HepG2 (cell line): ENCODE data around the gene ZBTB17. TPM values are rescaled to one million over a fixed set of nuclear protein-coding genes. Genes with fewer than 3 reads are reported as not detected.

Experiments used
- ATAC-seq: fragments of 200-7000 bp; cut with Tn5 transposase; 3 replicates; pipeline ENCODE4 v1.9.1; 2020; ENCODE audit warnings: mild to moderate bottlenecking, moderate library complexity
- BruUV-seq: library from RNA; stranded (reverse); fragments of 400-500 nt; replicated peaks from 2 replicates; lab custom pipeline; 2021; lab: Mats Ljungman, UMichigan
- CTCF ChIA-PET: fragments of 300-600 bp; formaldehyde crosslinking; extraction: SDS; loops from one replicate; lab custom pipeline; 2021; ENCODE audit warnings: low total read pairs, inconsistent platforms, low intra/inter-chr PET ratio; lab: Yijun Ruan, JAX
- POLR2A ChIA-PET: fragments of 350-600 bp; sonication (Branson Sonifier 250); formaldehyde crosslinking; loops from one replicate; lab custom pipeline; 2020; ENCODE audit warnings: antibody characterized with exemption, inconsistent platforms; lab: Yijun Ruan, JAX
- DNase-seq: peaks from one replicate; pipeline ENCODE4 v3.0.0-alpha.2; 2015; ENCODE audit warnings: low spot score
- FAIRE-seq: peaks from 3 replicates; lab custom pipeline; 2011; peaks lifted over from hg19 to GRCh38; lab: Jason Lieb, UNC
- H2AFZ ChIP-seq: one replicate; pipeline ENCODE4 v1.6.1; 2011; ENCODE audit warnings: low read length, inconsistent platforms
- H3K27ac ChIP-seq: fragments of 300-600 bp; 3 replicates; pipeline ENCODE4 v1.8.0; 2011; ENCODE audit warnings: mixed run types, mild to moderate bottlenecking, mixed read lengths, low read length, inconsistent platforms; ENCODE audit not compliant: insufficient read depth; ENCODE audit errors: extremely low read length
- H3K27me3 ChIP-seq, 2 experiments: fragments of 200-600 bp in 1 of 2; 2 replicates in 1 of 2; 3 replicates in 1 of 2; pipeline versions ENCODE4 v1.6.0 to v1.8.0; 2011; ENCODE audit warnings: low read length in 2 of 2, mild to moderate bottlenecking in 2 of 2, moderate library complexity in 2 of 2, inconsistent platforms in 1 of 2; ENCODE audit not compliant: insufficient read depth in 2 of 2, control insufficient read depth in 1 of 2
- H3K36me3 ChIP-seq, 2 experiments: fragments of 200-600 bp in 1 of 2; replicated peaks in 1 of 2; 2 replicates in 1 of 2; 3 replicates in 1 of 2; pipeline versions ENCODE4 v1.5.1 to v1.8.0; 2011; ENCODE audit warnings: low read length in 2 of 2, inconsistent platforms in 1 of 2; ENCODE audit not compliant: insufficient read depth in 2 of 2, control insufficient read depth in 1 of 2
- H3K4me1 ChIP-seq: 2 replicates; pipeline ENCODE4 v1.5.1; 2012; ENCODE audit warnings: low read length, inconsistent platforms; ENCODE audit not compliant: insufficient read depth
- H3K4me2 ChIP-seq: 2 replicates; pipeline ENCODE4 v1.6.0; 2011; ENCODE audit warnings: low read depth, low read length, inconsistent platforms
- H3K4me3 ChIP-seq, 3 experiments: fragments of 200-600 bp in 1 of 3; sonication (generic), shearing (Covaris generic) in 1 of 3; replicated peaks in 1 of 3; 2 replicates each; pipeline ENCODE4 v1.5.1; 2011 to 2016; ENCODE audit warnings: low read length in 3 of 3, inconsistent platforms in 2 of 3, low read depth in 2 of 3, mild to moderate bottlenecking in 2 of 3, control low read depth in 1 of 3, mixed read lengths in 1 of 3; ENCODE audit not compliant: insufficient read depth in 1 of 3
- H3K79me2 ChIP-seq: one replicate; pipeline ENCODE4 v1.6.1; 2011; ENCODE audit warnings: low read length, inconsistent platforms; ENCODE audit not compliant: insufficient read depth
- H3K9ac ChIP-seq: 2 replicates; pipeline ENCODE4 v1.6.0; 2011; ENCODE audit warnings: mild to moderate bottlenecking, low read depth, low read length, inconsistent platforms; ENCODE audit not compliant: insufficient read depth
- H3K9me3 ChIP-seq: 2 replicates; pipeline ENCODE4 v1.5.1; 2012; ENCODE audit warnings: mild to moderate bottlenecking, low read length
- H4K20me1 ChIP-seq: 2 replicates; pipeline ENCODE4 v1.6.0; 2011; ENCODE audit warnings: inconsistent platforms, mild to moderate bottlenecking, low read length, moderate library complexity; ENCODE audit not compliant: insufficient read depth
- FOSL2 ChIP-seq: sonication (generic); formaldehyde crosslinking; IDR thresholded peaks from 2 replicates; pipeline ENCODE4 v1.4.0; 2020; ENCODE audit warnings: missing genetic modification reagents
- HNRNPLL ChIP-seq: fragments of 200-400 bp; formaldehyde crosslinking; IDR thresholded peaks from 2 replicates; pipeline ENCODE4 v1.6.1; 2017; ENCODE audit warnings: mild to moderate bottlenecking, low read depth, low read length; ENCODE audit not compliant: poor library complexity, severe bottlenecking
- MEIS2 ChIP-seq: sonication (generic); formaldehyde crosslinking; IDR thresholded peaks from 2 replicates; pipeline ENCODE4 v1.9.0; 2021; ENCODE audit warnings: mild to moderate bottlenecking, missing genetic modification reagents
- MZF1 ChIP-seq: sonication (generic); formaldehyde crosslinking; IDR thresholded peaks from 2 replicates; pipeline ENCODE4 v1.8.1; 2023; ENCODE audit warnings: mild to moderate bottlenecking, missing genetic modification reagents, borderline replicate concordance
- SATB2 ChIP-seq: sonication (generic); formaldehyde crosslinking; IDR thresholded peaks from 2 replicates; pipeline ENCODE4 v1.5.0; 2020; ENCODE audit warnings: missing genetic modification reagents
- ZFX ChIP-seq: sonication (generic); formaldehyde crosslinking; IDR thresholded peaks from 2 replicates; pipeline ENCODE4 v1.4.0; 2020; ENCODE audit warnings: mild to moderate bottlenecking, low read depth, missing genetic modification reagents, moderate library complexity
- ZNF251 ChIP-seq: sonication (generic); formaldehyde crosslinking; IDR thresholded peaks from 2 replicates; pipeline ENCODE4 v1.9.0; 2021; ENCODE audit warnings: mild to moderate bottlenecking, missing genetic modification reagents
- ZNF776 ChIP-seq: sonication (generic); formaldehyde crosslinking; IDR thresholded peaks from 2 replicates; pipeline ENCODE4 v1.4.0; 2020; ENCODE audit warnings: mild to moderate bottlenecking, missing genetic modification reagents
- ZNF816 ChIP-seq: sonication (generic); formaldehyde crosslinking; IDR thresholded peaks from 2 replicates; pipeline ENCODE4 v1.8.0; 2022; ENCODE audit warnings: missing genetic modification reagents, mild to moderate bottlenecking, borderline replicate concordance
- WGBS: methylation state at CpG from one replicate; pipeline ENCODE4 v1.1.6; 2017; ENCODE audit warnings: low lambda C conversion rate; 5-methylcytosine and 5-hydroxymethylcytosine counted together
- in situ Hi-C: cut with HindIII; loops from 2 replicates; pipeline ENCODE4 v1.10.0; 2017; ENCODE audit warnings: low pct_unique_long_range_greater_than_20kb; ENCODE audit not compliant: extremely low pct_ligation_motif_present
- intact Hi-C: fragments of 100-400 bp; cut with micrococcal nuclease; formaldehyde crosslinking; loops from one replicate; pipeline ENCODE4 v1.10.0; 2022; ENCODE audit not compliant: unreplicated experiment
- polyA plus RNA-seq, 8 experiments: library from polyadenylated mRNA; depleted of rRNA in 3 of 8; stranded (reverse) in 7 of 8; unstranded in 1 of 8; fragments of >200 nt; fragmentation: Illumina TruSeq in 4 of 8; extraction: Trizol in 4 of 8; gene quantifications; 2 replicates each; pipeline versions ENCODE4 v1.2.1 to v1.2.3, GENCODE V29; 2011 to 2016; ENCODE audit warnings: low read depth in 4 of 8, missing spikeins in 1 of 8, mixed read lengths in 1 of 8; ENCODE audit not compliant: insufficient read depth in 1 of 8
- total RNA-seq, 5 experiments: library from RNA; depleted of rRNA; stranded (reverse); fragments of >200 nt; fragmentation: Illumina TruSeq; extraction: Trizol; gene quantifications; 2 replicates each; pipeline ENCODE4 v1.2.3, GENCODE V29; 2016; ENCODE audit warnings: low read depth in 1 of 5
- TF ChIP-seq, protein P1 (sequence below): sonication (generic); formaldehyde crosslinking; IDR thresholded peaks from 2 replicates; pipeline ENCODE4 v1.4.0; 2020; ENCODE audit warnings: missing genetic modification reagents, borderline replicate concordance
- TF ChIP-seq, protein P2 (sequence below): sonication (generic); formaldehyde crosslinking; IDR thresholded peaks from 2 replicates; pipeline ENCODE4 v1.8.0; 2022; ENCODE audit warnings: missing genetic modification reagents, mild to moderate bottlenecking, inconsistent platforms, borderline replicate concordance
- TF ChIP-seq, protein P3 (sequence below): sonication (generic); formaldehyde crosslinking; conservative IDR thresholded peaks from 2 replicates; pipeline ENCODE4 v1.8.0; 2022; ENCODE audit warnings: low read depth, missing genetic modification reagents

ZBTB17 gene
- total and polyA plus RNA-seq, 2 of the 13 experiments (the other 11 are each of a cell fraction or from before 2014, with no cell fraction given) = 16.7 to 17.0 TPM

DNA sequence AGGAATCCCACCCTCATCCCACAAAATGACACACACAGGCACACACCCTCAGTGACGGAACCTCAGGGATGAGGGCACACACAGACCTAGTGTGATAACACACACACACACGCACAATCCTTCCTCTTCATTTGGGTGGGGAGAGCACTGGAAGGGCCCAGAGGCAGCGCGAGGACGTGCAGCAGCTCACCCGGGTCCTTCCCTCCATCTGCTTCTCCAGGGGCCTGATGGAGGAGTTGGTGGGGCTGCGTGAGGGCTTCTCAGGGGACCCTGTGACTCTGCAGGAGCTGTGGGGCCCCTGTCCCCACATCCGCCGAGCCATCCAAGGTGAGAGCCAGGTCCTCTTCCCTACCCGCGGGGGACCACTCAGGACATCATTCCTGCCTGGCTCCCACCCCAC is 46.5 kb upstream of the ZBTB17 start (continued):
- TF ChIP-seq, protein P1, sequence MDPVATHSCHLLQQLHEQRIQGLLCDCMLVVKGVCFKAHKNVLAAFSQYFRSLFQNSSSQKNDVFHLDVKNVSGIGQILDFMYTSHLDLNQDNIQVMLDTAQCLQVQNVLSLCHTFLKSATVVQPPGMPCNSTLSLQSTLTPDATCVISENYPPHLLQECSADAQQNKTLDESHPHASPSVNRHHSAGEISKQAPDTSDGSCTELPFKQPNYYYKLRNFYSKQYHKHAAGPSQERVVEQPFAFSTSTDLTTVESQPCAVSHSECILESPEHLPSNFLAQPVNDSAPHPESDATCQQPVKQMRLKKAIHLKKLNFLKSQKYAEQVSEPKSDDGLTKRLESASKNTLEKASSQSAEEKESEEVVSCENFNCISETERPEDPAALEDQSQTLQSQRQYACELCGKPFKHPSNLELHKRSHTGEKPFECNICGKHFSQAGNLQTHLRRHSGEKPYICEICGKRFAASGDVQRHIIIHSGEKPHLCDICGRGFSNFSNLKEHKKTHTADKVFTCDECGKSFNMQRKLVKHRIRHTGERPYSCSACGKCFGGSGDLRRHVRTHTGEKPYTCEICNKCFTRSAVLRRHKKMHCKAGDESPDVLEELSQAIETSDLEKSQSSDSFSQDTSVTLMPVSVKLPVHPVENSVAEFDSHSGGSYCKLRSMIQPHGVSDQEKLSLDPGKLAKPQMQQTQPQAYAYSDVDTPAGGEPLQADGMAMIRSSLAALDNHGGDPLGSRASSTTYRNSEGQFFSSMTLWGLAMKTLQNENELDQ (CRISPR knock-in tag) = no peak
- no peak for TF ChIP-seq MEIS2
- no peak for TF ChIP-seq SATB2 (CRISPR knock-in tag)
- TF ChIP-seq, protein P2, sequence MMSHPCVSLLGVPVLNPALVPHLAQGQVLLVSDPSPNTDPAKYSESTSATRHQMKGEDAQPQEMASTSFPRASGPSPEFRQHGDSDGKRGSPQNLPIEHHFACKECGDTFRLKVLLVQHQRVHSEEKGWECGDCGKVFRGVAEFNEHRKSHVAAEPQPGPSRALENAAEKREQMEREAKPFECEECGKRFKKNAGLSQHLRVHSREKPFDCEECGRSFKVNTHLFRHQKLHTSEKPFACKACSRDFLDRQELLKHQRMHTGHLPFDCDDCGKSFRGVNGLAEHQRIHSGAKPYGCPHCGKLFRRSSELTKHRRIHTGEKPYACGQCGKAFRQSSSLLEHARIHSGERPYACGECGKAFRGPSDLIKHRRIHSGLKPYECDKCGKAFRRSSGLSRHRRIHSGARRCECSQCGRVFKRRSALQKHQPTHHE (CRISPR knock-in tag) = no peak
- TF ChIP-seq MZF1 (CRISPR knock-in tag) = no peak
- TF ChIP-seq ZNF816 (CRISPR knock-in tag) = no peak

DNA sequence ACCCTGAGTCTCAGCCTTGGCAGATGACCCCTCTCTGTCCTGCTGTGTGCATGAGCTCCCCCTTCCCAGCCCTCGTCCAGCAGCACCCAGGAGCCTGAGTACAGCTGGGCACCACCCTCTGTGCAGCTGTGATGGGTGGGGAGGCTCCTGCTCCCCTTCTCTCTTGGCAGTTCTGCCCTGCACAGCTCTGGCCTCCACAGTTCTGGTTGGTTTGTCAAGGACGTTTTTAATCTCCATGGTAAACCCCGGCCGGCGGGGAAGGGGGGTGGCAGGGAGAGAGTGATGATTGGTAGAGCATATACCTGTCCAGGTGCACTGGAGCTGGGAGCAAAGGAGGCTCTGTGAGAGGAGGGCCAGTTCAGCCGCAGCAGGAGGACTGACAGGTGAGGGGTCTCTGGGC is 45.8 kb upstream of the ZBTB17 start, which contains the start of gene CLCNKA:
Gene CLCNKA, plus strand, starts transcription at position 356 of the 400 bp plus-strand sequence. CDS start 584 bp downstream, outside the sequence.
- no peak for DNase-seq
- no peaks in the 10 kb centered on the region for H3K36me3 ChIP-seq
- H3K4me2 ChIP-seq = no peak within 1 kb of the TSS
- POLR2A ChIA-PET = no interaction called here
- no peak for ATAC-seq
- peaks cover 11 to 72% of the 10 kb centered on the region in 2 experiments; a peak in 4 of 5 replicates for H3K27me3 ChIP-seq
- WGBS = 14% methylated on average over 6 of the region's 6 CpGs
- TF ChIP-seq, protein P3, sequence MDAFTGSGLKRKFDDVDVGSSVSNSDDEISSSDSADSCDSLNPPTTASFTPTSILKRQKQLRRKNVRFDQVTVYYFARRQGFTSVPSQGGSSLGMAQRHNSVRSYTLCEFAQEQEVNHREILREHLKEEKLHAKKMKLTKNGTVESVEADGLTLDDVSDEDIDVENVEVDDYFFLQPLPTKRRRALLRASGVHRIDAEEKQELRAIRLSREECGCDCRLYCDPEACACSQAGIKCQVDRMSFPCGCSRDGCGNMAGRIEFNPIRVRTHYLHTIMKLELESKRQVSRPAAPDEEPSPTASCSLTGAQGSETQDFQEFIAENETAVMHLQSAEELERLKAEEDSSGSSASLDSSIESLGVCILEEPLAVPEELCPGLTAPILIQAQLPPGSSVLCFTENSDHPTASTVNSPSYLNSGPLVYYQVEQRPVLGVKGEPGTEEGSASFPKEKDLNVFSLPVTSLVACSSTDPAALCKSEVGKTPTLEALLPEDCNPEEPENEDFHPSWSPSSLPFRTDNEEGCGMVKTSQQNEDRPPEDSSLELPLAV = no peak
- TF ChIP-seq FOSL2 (CRISPR knock-in tag) (no peak), ZNF251 (no peak), ZNF776 (CRISPR knock-in tag) (no peak), HNRNPLL (no peak), ZFX (no peak)
- FAIRE-seq = no peak
- BruUV-seq = no TSS peak
- H3K4me3 ChIP-seq = no peak within 1 kb of the TSS
- no peaks in the 10 kb centered on the region for H3K79me2 ChIP-seq
- H3K9ac ChIP-seq = no peak within 1 kb of the TSS
- in situ Hi-C loops (no loop called here), intact Hi-C loops (no loop called here)
- H3K27ac ChIP-seq = no peak within 1 kb of the TSS
- no peak within 1 kb of the TSS for H2AFZ ChIP-seq
- H3K4me1 ChIP-seq = peaks cover 38% of the 10 kb centered on the region
- CTCF ChIA-PET = no interaction called here
- no peaks in the 10 kb centered on the region for H3K9me3 ChIP-seq
- H4K20me1 ChIP-seq = no peaks in the 10 kb centered on the region
